Chondrocyte (in vitro differentiated cells): ENCODE results near the gene FOXO4. TPM values are rescaled to one million over a fixed set of nuclear protein-coding genes. Genes with fewer than 3 reads are reported as not detected.

Experiments used
- DNase-seq: peaks from one replicate; pipeline ENCODE4 v3.0.0; 2021; ENCODE audit warnings: mixed read lengths, low spot score
- H3K27ac Mint-ChIP-seq: one replicate; pipeline ENCODE4 v1.8.0; 2021; ENCODE audit warnings: mild to moderate bottlenecking, moderate library complexity, mixed read lengths; ENCODE audit not compliant: unreplicated experiment
- H3K27me3 Mint-ChIP-seq: 2 replicates; pipeline ENCODE4 v1.8.0; 2021; ENCODE audit warnings: low read depth, mixed read lengths
- H3K36me3 Mint-ChIP-seq: 2 replicates; pipeline ENCODE4 v1.8.0; 2021; ENCODE audit warnings: low read depth, mixed read lengths
- H3K4me1 Mint-ChIP-seq: 2 replicates; pipeline ENCODE4 v1.8.0; 2021; ENCODE audit warnings: low read depth, mild to moderate bottlenecking, mixed read lengths
- H3K4me3 Mint-ChIP-seq: one replicate; pipeline ENCODE4 v1.8.0; 2021; ENCODE audit warnings: mild to moderate bottlenecking, moderate library complexity, mixed read lengths; ENCODE audit not compliant: unreplicated experiment
- H3K9me3 Mint-ChIP-seq: 2 replicates; pipeline ENCODE4 v1.8.0; 2021; ENCODE audit warnings: low read depth, mixed read lengths
- total RNA-seq: library from RNA; stranded (reverse); gene quantifications from 3 replicates; pipeline ENCODE4 v1.2.1, GENCODE V29; 2021
- TF ChIP-seq, protein P1 (sequence below): fragments of 200-600 bp; sonication (generic); IDR thresholded peaks from 2 replicates; pipeline ENCODE4 v1.5.0; 2021; ENCODE audit warnings: antibody characterized with exemption, mild to moderate bottlenecking, moderate library complexity

The FOXO4 gene
- total RNA-seq, 1 donor from 2014 or later, result 9.3 TPM

DNA sequence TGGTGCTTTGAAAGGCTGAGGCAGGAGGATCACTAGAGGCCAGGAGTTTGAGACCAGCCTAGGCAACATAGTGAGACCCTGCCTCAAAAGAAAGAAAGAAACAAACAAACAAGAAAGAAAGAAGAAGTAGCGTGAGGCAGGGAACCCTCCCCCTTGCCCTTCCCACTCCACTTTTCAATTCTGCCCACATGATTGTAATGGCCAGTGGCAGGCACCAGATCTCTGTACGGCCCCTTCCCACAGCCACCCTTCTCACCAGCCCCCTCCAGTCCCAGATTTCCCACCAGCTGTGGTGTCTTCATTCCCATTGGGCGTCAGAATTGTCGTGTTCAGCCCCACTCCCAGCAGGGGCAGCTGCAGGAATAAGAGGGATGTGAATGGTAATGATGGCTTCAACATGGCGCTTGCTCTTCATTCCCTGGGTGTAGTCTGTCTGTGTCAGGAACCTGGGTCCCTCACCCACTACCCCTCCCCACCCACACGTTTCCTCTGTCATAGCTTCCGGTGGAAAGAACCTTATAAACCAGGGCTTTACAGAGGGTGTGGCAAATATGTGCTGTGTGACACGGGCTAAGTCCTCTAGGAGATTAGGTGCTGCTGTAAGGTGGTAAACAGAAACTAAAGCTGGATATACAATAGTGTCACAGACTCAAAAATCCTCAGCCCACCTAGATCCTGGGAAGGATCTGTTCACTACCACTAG is 15.6 kb downstream of the FOXO4 start, which contains the start of gene IL2RG:
Gene IL2RG (minus strand): TSS at position 437 of the 703 bp plus-strand sequence. CDS start 38 bp downstream, at position 399.
- TF ChIP-seq, protein P1, sequence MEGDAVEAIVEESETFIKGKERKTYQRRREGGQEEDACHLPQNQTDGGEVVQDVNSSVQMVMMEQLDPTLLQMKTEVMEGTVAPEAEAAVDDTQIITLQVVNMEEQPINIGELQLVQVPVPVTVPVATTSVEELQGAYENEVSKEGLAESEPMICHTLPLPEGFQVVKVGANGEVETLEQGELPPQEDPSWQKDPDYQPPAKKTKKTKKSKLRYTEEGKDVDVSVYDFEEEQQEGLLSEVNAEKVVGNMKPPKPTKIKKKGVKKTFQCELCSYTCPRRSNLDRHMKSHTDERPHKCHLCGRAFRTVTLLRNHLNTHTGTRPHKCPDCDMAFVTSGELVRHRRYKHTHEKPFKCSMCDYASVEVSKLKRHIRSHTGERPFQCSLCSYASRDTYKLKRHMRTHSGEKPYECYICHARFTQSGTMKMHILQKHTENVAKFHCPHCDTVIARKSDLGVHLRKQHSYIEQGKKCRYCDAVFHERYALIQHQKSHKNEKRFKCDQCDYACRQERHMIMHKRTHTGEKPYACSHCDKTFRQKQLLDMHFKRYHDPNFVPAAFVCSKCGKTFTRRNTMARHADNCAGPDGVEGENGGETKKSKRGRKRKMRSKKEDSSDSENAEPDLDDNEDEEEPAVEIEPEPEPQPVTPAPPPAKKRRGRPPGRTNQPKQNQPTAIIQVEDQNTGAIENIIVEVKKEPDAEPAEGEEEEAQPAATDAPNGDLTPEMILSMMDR, result no peak
- Mint-ChIP-seq H3K9me3 (no peaks in the 10 kb centered on the region), H3K36me3 (no peaks in the 10 kb centered on the region), H3K4me1 (no peaks in the 10 kb centered on the region), H3K27me3 (no peaks in the 10 kb centered on the region), H3K27ac (no peak within 1 kb of the TSS), H3K4me3 (no peak within 1 kb of the TSS)
- no peak for DNase-seq

DNA sequence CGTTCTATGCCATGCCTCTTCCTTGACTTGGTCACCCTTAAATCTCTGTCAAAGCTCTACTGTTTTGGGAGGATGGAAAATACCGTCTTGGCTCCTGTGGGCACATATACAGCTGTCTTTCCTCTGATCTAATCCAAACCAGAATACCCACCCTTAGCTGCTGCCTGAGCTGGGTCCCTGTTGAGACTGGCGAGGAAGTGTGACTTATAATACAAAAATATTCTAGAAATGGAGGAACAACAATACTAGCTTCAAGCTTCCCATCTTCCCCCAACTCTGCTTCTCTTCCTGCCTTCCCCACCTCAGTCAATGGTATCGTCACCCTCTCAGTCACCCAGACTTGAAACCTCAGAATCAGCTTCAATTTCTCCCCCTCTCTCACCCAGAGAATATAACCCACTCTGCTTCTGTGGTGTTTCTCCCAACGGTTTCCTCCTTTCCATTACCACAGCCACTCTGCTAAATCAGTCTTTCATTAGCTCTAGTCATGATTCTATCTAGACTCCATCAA is 16.3 kb downstream of the FOXO4 start:
- TF ChIP-seq, protein P1, result no peak
- Mint-ChIP-seq H3K9me3 (no peaks in the 10 kb centered on the region), H3K27ac (no peak overlapping the region), H3K27me3 (no peaks in the 10 kb centered on the region), H3K4me1 (no peaks in the 10 kb centered on the region), H3K36me3 (no peaks in the 10 kb centered on the region), H3K4me3 (no peak overlapping the region)
- no peak for DNase-seq

DNA sequence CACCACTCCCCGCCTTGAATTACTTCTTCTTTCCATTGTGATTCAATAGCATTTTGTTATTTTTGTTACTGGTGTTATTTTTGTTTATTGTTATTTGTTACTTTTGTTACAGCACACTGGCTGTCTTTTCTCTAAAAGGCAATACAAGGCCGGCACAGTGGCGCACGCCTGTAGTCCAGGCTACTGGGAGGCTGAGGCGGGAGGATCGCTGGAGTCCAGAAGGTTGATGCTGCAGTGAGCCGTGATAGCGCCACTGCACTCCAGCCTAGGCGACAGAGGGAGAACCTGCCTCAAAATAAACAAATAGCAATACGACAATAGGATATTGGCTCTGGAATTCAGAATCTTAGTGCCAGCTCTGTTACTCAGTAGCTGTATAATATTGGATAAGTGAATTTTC is 21.7 kb downstream of the FOXO4 start:
- Mint-ChIP-seq H3K36me3 (peaks cover 2% of the 10 kb centered on the region), H3K4me1 (peaks cover 8% of the 10 kb centered on the region), H3K27me3 (no peaks in the 10 kb centered on the region), H3K9me3 (peaks cover 5% of the 10 kb centered on the region), H3K4me3 (no peak overlapping the region), H3K27ac (no peak overlapping the region)
- no peak for DNase-seq
- TF ChIP-seq, protein P1, result no peak

DNA sequence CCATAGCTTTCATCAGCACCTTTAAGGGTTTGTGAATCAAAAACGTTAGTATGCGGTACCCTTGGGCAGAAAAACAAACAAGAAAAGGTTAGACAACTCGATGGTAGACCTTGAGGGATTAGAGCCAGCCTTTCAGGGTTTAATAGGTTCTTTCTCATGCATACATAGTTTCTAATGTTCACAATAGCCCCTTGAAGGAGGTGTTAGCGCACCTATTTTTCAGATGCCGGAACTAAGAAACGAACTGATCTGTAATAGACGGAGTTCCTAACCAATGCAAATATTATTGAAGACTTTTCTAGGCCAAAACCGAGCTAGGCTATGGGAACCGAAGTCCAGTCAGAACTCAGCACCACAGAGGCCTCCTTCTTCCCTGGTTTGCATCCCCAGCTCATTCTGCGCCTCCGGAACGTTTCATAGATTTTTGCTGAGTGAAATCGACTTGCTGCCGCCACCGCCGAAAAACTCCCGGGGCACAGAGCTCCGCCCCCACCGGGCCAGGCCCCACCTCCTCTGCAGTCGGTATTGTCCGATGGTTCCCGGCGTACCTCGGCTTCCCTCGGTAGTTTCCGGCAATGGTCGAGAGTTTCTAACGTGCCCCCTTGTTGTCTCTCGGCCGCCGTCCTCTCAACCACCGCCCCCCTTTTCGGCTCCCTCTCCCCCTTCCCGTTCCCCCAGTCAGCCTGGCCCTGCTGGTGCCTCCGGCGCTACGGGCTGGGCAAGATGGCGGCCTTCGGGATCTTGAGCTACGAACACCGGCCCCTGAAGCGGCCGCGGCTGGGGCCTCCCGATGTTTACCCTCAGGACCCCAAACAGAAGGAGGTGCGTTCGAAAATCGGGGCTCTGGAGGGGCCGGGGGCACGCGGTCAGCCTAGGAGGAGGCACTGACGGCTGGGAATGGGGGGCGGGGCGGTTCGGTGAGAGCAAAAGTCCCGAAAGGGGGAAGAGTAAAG is 22.7 kb downstream of the FOXO4 start, which contains the start of gene MED12:
Gene MED12 (plus strand): TSS at position 565 of the 953 bp plus-strand sequence. CDS start 159 bp downstream, at position 724.
- DNase-seq, result no peak
- TF ChIP-seq, protein P1, result no peak
- peaks cover 8% of the 10 kb centered on the region for H3K4me1 Mint-ChIP-seq
- H3K27me3 Mint-ChIP-seq, result no peaks in the 10 kb centered on the region
- peak within 1 kb of the TSS; percentile 77 for H3K27ac Mint-ChIP-seq
- peaks cover 2% of the 10 kb centered on the region for H3K36me3 Mint-ChIP-seq
- peaks cover 5% of the 10 kb centered on the region for H3K9me3 Mint-ChIP-seq
- H3K4me3 Mint-ChIP-seq, result peak within 1 kb of the TSS; percentile 76

DNA sequence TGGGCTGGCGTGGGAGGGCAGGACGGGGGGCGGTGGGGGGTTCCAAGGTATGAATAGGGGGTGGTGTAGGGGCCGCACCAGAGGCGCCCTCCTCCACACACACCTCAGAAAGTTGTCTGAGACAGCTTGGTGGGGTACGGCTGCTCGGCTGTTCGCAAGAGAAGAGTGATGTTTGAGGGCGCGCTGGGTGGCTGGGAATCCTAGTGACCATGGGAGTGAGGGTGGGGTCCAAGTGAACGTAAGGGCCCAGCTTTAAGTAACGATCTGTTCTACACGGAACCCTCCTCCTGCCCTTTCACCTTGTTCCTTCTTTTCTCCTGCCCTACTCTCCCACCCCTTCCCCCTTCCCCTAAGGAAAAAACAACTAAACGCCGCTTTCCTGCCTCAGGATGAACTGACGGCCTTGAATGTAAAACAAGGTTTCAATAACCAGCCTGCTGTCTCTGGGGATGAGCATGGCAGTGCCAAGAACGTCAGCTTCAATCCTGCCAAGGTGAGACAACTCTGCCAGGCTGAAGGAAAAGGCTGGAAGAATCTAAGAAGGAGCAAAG is 23.4 kb downstream of the FOXO4 start:
- peak overlapping the region; percentile 76 for H3K4me3 Mint-ChIP-seq
- H3K27ac Mint-ChIP-seq, result peak overlapping the region; percentile 77
- peaks cover 5% of the 10 kb centered on the region for H3K9me3 Mint-ChIP-seq
- TF ChIP-seq, protein P1, result no peak
- H3K36me3 Mint-ChIP-seq, result peaks cover 2% of the 10 kb centered on the region
- H3K4me1 Mint-ChIP-seq, result peaks cover 8% of the 10 kb centered on the region
- no peak for DNase-seq
- no peaks in the 10 kb centered on the region for H3K27me3 Mint-ChIP-seq
